HG03571 (cell line): ENCODE data around the gene PSMC4.
A peak's percentile ranks its signal among the peaks of the same experiment; 100 is the strongest.

Experiments
- ATAC-seq: cut with Tn5 transposase; IDR thresholded peaks from one replicate; pipeline ENCODE4 v1.9.1; 2021; ENCODE audit not compliant: unreplicated experiment

Gene PSMC4

GRCh38 chr19:39987167-39987566 is 16.2 kb downstream of the PSMC4 start:
- no peak for ATAC-seq

GRCh38 chr19:39987596-39987995 is 16.6 kb downstream of the PSMC4 start:
- ATAC-seq: no peak

GRCh38 chr19:39993605-39994004 is 22.6 kb downstream of the PSMC4 start:
- no peak for ATAC-seq

- ATAC-seq: no peak
Measured at GRCh38 chr19:39994361-39994760, 23.4 kb downstream of the PSMC4 start.

GRCh38 chr19:39995794-39996193 is 24.8 kb downstream of the PSMC4 start:
- no peak for ATAC-seq

- peak; percentile 26 for ATAC-seq
Measured at GRCh38 chr19:39996218-39996810, 25.3 kb downstream of the PSMC4 start.

- peak; percentile 86 for ATAC-seq
Measured at GRCh38 chr19:39996811-39997637, 26.1 kb downstream of the PSMC4 start, which contains the start of gene ZNF546. ZNF546 (plus strand) TSS chr19:39997060; CDS start chr19:39998327, 1,267 bp downstream.

- ATAC-seq: no peak
Measured at GRCh38 chr19:39997638-39998216, 26.8 kb downstream of the PSMC4 start.

GRCh38 chr19:39998501-39998900 is 27.5 kb downstream of the PSMC4 start:
- no peak for ATAC-seq

GRCh38 chr19:40005691-40006272 is 34.8 kb downstream of the PSMC4 start:
- no peak for ATAC-seq

- no peak for ATAC-seq
Measured at GRCh38 chr19:40006273-40006691, 35.3 kb downstream of the PSMC4 start.

GRCh38 chr19:40009674-40010073 is 38.7 kb downstream of the PSMC4 start:
- ATAC-seq: no peak

- ATAC-seq: no peak
Measured at GRCh38 chr19:40013991-40014390, 43.0 kb downstream of the PSMC4 start.

GRCh38 chr19:40023969-40024368 is 53.0 kb downstream of the PSMC4 start:
- ATAC-seq: no peak

- no peak for ATAC-seq
Measured at GRCh38 chr19:40025938-40026596, 55.1 kb downstream of the PSMC4 start.

- no peak for ATAC-seq
Measured at GRCh38 chr19:40026597-40026970, 55.6 kb downstream of the PSMC4 start.
